Measurements from ENCODE around the gene CACNA1I.

CACNA1I gene

GRCh38 chr22:39568278-39568981 lies 2.1 kb upstream of the CACNA1I start:
- no peak for DNase-seq (ENCODE audit: low spot score)

- no peak for DNase-seq (ENCODE audit: low spot score)
Measured at GRCh38 chr22:39569066-39569465, 1.5 kb upstream of the CACNA1I start.

- no peak for DNase-seq (ENCODE audit: low spot score)
Measured at GRCh38 chr22:39570226-39570625, 327 bp upstream of the CACNA1I start.

- no peak for DNase-seq (ENCODE audit: low spot score)
Measured at GRCh38 chr22:39571538-39571937, 985 bp downstream of the CACNA1I start.

- DNase-seq (ENCODE audit: low spot score), result no peak
Measured at GRCh38 chr22:39574779-39575551, 4.4 kb downstream of the CACNA1I start.

- no peak for DNase-seq (ENCODE audit: low spot score)
Measured at GRCh38 chr22:39575552-39575825, 4.9 kb downstream of the CACNA1I start.

- no peak for DNase-seq (ENCODE audit: low spot score)
Measured at GRCh38 chr22:39576027-39576426, 5.5 kb downstream of the CACNA1I start.

- no peak for DNase-seq (ENCODE audit: low spot score)
Measured at GRCh38 chr22:39577366-39577765, 6.8 kb downstream of the CACNA1I start.

- no peak for DNase-seq (ENCODE audit: low spot score)
Measured at GRCh38 chr22:39577900-39578299, 7.3 kb downstream of the CACNA1I start.

GRCh38 chr22:39580006-39580441 lies 9.5 kb downstream of the CACNA1I start:
- DNase-seq (ENCODE audit: low spot score), result no peak

- DNase-seq (ENCODE audit: low spot score), result no peak
Measured at GRCh38 chr22:39580795-39581194, 10.2 kb downstream of the CACNA1I start.

GRCh38 chr22:39581303-39581702 lies 10.8 kb downstream of the CACNA1I start:
- no peak for DNase-seq (ENCODE audit: low spot score)

GRCh38 chr22:39583066-39583667 lies 12.6 kb downstream of the CACNA1I start:
- DNase-seq (ENCODE audit: low spot score), result no peak

GRCh38 chr22:39589875-39590274 lies 19.3 kb downstream of the CACNA1I start:
- no peak for DNase-seq (ENCODE audit: low spot score)

- DNase-seq (ENCODE audit: low spot score), result no peak
Measured at GRCh38 chr22:39592081-39593065, 21.8 kb downstream of the CACNA1I start.

GRCh38 chr22:39593066-39593930 lies 22.7 kb downstream of the CACNA1I start:
- no peak for DNase-seq (ENCODE audit: low spot score)

GRCh38 chr22:39593931-39594285 lies 23.4 kb downstream of the CACNA1I start:
- no peak for DNase-seq (ENCODE audit: low spot score)

GRCh38 chr22:39594411-39594810 lies 23.9 kb downstream of the CACNA1I start:
- DNase-seq (ENCODE audit: low spot score), result no peak

GRCh38 chr22:39595622-39596172 lies 25.1 kb downstream of the CACNA1I start:
- no peak for DNase-seq (ENCODE audit: low spot score)

GRCh38 chr22:39596601-39597000 lies 26.0 kb downstream of the CACNA1I start:
- no peak for DNase-seq (ENCODE audit: low spot score)
